Measurements from ENCODE around the gene KCNQ2. TPM values are rescaled to one million over a fixed set of nuclear protein-coding genes. Genes with fewer than 3 reads are reported as not detected.

The KCNQ2 gene
- total RNA-seq, 1 experiment from 2014 or later, result 0.17 TPM

- DNase-seq (ENCODE audit: low read depth), result no peak
Measured at GRCh38 chr20:63403403-63404105, 68.9 kb downstream of the KCNQ2 start.

- DNase-seq (ENCODE audit: low read depth), result no peak
Measured at GRCh38 chr20:63402860-63403220, 69.6 kb downstream of the KCNQ2 start.

- DNase-seq (ENCODE audit: low read depth), result no peak
Measured at GRCh38 chr20:63402181-63402859, 70.1 kb downstream of the KCNQ2 start.

- DNase-seq (ENCODE audit: low read depth), result no peak
Measured at GRCh38 chr20:63401384-63402110, 70.9 kb downstream of the KCNQ2 start.

- DNase-seq (ENCODE audit: low read depth), result no peak
Measured at GRCh38 chr20:63400486-63401210, 71.8 kb downstream of the KCNQ2 start.

- DNase-seq (ENCODE audit: low read depth), result no peak
Measured at GRCh38 chr20:63399596-63400375, 72.7 kb downstream of the KCNQ2 start.

- no peak for DNase-seq (ENCODE audit: low read depth)
Measured at GRCh38 chr20:63398744-63399514, 73.5 kb downstream of the KCNQ2 start.

- DNase-seq (ENCODE audit: low read depth), result no peak
Measured at GRCh38 chr20:63397946-63398450, 74.5 kb downstream of the KCNQ2 start.

- DNase-seq (ENCODE audit: low read depth), result no peak
Measured at GRCh38 chr20:63397155-63397843, 75.2 kb downstream of the KCNQ2 start.

- no peak for DNase-seq (ENCODE audit: low read depth)
Measured at GRCh38 chr20:63396300-63396699, 76.2 kb downstream of the KCNQ2 start.

GRCh38 chr20:63395723-63396122 lies 76.7 kb downstream of the KCNQ2 start:
- no peak for DNase-seq (ENCODE audit: low read depth)

- no peak for DNase-seq (ENCODE audit: low read depth)
Measured at GRCh38 chr20:63394920-63395455, 77.5 kb downstream of the KCNQ2 start.

- DNase-seq (ENCODE audit: low read depth), result peak; percentile 34
Measured at GRCh38 chr20:63394069-63394919, 78.2 kb downstream of the KCNQ2 start.

GRCh38 chr20:63393566-63393965 lies 78.9 kb downstream of the KCNQ2 start:
- no peak for DNase-seq (ENCODE audit: low read depth)

- no peak for DNase-seq (ENCODE audit: low read depth)
Measured at GRCh38 chr20:63392465-63393365, 79.7 kb downstream of the KCNQ2 start.

- no peak for DNase-seq (ENCODE audit: low read depth)
Measured at GRCh38 chr20:63387917-63388316, 84.5 kb downstream of the KCNQ2 start.

- no peak for DNase-seq (ENCODE audit: low read depth)
Measured at GRCh38 chr20:63387393-63387792, 85.1 kb downstream of the KCNQ2 start.
